ENCODE data around the gene C16orf74.

- TF ChIP-seq CTCF (IDR thresholded peaks at IDR 0.05) = no peak
- no peak for TF ChIP-seq RFX5 (IDR thresholded peaks at IDR 0.05)
- TF ChIP-seq FOSL2 (IDR thresholded peaks at IDR 0.05) = no peak
- TF ChIP-seq FOSL2 (CRISPR knock-in tag; IDR thresholded peaks at IDR 0.05) = no peak
- TF ChIP-seq TP53 (CRISPR knock-in tag; IDR thresholded peaks at IDR 0.05) = no peak
- no peak for TF ChIP-seq MAFK (IDR thresholded peaks at IDR 0.05; ENCODE audit: partially characterized antibody)
- TF ChIP-seq, protein P1, sequence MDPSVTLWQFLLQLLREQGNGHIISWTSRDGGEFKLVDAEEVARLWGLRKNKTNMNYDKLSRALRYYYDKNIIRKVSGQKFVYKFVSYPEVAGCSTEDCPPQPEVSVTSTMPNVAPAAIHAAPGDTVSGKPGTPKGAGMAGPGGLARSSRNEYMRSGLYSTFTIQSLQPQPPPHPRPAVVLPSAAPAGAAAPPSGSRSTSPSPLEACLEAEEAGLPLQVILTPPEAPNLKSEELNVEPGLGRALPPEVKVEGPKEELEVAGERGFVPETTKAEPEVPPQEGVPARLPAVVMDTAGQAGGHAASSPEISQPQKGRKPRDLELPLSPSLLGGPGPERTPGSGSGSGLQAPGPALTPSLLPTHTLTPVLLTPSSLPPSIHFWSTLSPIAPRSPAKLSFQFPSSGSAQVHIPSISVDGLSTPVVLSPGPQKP (IDR thresholded peaks at IDR 0.05; ENCODE audit: low read depth, low read length) = no peak
- no peak for TF ChIP-seq HDAC2 (IDR thresholded peaks at IDR 0.05)
- TF ChIP-seq USF2 (IDR thresholded peaks at IDR 0.05) = no peak
- no peak for TF ChIP-seq POLR2A (IDR thresholded peaks at IDR 0.05; ENCODE audit: low read length)
- no peak for TF ChIP-seq ESRRA (IDR thresholded peaks at IDR 0.05; ENCODE audit: borderline replicate concordance, low read length)
- no peak for TF ChIP-seq ZFP36 (IDR thresholded peaks at IDR 0.05; ENCODE audit: borderline replicate concordance, partially characterized antibody)
- TF ChIP-seq RCOR1 (IDR thresholded peaks at IDR 0.05; ENCODE audit: low read depth, low read length) = no peak
- no peak for TF ChIP-seq E2F6 (IDR thresholded peaks at IDR 0.05; ENCODE audit: borderline replicate concordance, low read depth)
Measured at GRCh38 chr16:85777583-85778310, 26.9 kb upstream of the C16orf74 start.
